ENCODE data around the gene WRNIP1.

WRNIP1 gene

DNA sequence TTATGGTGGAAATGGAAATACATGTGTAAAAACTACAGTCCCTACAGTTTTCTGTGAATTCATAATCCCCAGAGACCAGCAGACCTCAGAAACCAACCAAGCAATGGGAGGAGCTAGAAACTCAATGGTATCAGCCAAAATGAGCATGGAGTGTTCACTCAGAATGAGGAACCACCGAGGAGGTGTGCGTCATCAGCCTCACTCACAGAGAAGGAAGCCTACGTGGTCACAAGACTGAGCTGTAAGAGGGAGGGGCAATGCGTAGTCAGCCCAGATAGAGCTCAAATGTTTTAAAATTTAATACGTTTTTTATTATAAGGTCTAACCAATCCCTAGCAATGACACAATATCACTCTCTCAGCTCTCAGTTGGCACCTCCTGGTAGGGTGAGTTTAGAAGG is 31.9 kb upstream of the WRNIP1 start:
- DNase-seq (ENCODE audit: low spot score), result peak; percentile 82
- TF ChIP-seq, protein P1, sequence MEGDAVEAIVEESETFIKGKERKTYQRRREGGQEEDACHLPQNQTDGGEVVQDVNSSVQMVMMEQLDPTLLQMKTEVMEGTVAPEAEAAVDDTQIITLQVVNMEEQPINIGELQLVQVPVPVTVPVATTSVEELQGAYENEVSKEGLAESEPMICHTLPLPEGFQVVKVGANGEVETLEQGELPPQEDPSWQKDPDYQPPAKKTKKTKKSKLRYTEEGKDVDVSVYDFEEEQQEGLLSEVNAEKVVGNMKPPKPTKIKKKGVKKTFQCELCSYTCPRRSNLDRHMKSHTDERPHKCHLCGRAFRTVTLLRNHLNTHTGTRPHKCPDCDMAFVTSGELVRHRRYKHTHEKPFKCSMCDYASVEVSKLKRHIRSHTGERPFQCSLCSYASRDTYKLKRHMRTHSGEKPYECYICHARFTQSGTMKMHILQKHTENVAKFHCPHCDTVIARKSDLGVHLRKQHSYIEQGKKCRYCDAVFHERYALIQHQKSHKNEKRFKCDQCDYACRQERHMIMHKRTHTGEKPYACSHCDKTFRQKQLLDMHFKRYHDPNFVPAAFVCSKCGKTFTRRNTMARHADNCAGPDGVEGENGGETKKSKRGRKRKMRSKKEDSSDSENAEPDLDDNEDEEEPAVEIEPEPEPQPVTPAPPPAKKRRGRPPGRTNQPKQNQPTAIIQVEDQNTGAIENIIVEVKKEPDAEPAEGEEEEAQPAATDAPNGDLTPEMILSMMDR (IDR thresholded peaks at IDR 0.05; ENCODE audit: extremely low read depth, missing control alignments), result no peak

DNA sequence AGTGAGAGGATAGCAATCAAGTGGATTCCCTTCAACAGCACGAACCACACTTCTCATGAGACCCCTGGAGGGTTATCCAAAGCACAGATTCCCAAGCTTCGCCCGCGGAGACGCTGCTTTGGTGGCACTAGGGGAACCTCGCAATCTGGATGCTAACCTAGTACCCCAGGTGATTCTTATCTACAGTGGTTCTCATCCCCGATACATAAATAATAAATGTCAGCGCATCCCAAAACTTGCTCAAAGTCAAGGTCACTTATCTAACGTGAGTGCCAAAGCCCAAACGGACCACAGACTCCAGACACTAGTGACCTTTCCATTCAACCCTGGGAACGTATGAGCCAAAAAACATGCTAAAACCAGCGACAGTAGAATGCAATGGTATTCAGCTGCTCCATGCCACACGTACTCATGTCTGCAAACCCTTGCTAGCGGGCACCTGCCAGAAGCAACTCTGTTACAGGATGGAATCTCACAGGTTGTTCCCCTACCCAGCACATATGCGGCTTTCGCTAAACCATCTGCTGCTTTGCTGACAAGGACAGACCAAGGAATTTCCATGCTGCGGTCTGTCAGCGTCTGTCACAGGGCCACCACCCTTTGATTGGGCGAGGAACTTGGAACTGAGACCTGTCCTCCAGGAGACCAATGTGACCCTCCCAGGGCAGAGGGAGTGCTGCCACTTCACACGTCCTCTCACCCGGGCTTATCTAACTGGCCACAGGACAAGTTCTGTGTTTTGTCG is 31.3 kb upstream of the WRNIP1 start:
- DNase-seq (ENCODE audit: low spot score), result no peak
- TF ChIP-seq, protein P1 (IDR thresholded peaks at IDR 0.05; ENCODE audit: extremely low read depth, missing control alignments), result no peak

DNA sequence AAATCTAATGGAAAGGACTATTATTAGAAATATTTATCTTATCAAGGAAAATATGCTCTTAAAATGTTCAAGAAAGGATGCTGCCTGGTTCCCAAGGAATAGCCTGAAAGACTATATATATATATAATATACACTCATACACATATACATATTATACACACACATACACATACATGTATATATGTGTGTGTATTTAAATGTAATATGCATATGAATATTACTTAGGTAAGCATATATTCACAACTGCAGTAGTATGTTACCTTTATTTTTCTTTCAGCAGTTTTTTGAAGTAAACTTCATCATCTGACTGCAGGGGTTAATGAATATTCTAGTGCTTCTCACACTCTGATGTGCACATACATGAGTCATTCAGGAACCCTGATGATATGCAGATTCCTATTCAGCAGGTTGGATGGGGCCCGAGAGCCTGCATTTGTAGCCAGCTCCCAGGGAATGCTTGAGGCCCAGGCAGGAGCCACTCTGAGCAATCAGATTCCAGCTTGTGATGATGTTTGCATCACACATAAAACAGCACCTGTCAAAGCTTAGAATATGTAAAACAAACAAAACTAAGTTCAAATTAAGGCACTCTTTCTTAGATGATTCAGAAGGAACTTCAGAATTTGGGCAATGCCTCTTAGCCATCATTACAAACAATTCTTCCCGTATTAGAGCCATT is 30.6 kb upstream of the WRNIP1 start:
- no peak for DNase-seq (ENCODE audit: low spot score)

DNA sequence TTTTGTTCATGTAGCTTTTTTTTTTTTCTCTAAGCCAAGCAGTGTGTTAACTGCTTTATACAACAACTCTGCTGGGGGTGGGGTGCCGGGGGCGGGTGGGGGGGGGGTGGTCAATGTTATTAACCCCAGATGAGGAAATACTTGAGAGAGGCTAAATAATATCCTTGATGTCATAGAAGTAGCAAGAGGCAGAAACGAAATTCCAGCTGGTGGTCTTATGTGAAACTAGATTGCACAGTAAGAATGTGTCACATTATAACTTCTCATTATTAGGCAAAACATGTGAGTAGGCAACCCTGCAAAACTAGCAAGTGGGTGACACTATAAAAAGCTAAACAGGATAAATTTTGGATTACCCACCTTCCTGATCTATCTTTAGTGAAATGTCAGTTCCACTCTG is 27.3 kb upstream of the WRNIP1 start:
- DNase-seq (ENCODE audit: low spot score), result no peak
- TF ChIP-seq, protein P1 (IDR thresholded peaks at IDR 0.05; ENCODE audit: extremely low read depth, missing control alignments), result no peak

More for the DNA sequence above, 30.6 kb upstream of the WRNIP1 start:
- TF ChIP-seq, protein P1 (IDR thresholded peaks at IDR 0.05; ENCODE audit: extremely low read depth, missing control alignments), result no peak

DNA sequence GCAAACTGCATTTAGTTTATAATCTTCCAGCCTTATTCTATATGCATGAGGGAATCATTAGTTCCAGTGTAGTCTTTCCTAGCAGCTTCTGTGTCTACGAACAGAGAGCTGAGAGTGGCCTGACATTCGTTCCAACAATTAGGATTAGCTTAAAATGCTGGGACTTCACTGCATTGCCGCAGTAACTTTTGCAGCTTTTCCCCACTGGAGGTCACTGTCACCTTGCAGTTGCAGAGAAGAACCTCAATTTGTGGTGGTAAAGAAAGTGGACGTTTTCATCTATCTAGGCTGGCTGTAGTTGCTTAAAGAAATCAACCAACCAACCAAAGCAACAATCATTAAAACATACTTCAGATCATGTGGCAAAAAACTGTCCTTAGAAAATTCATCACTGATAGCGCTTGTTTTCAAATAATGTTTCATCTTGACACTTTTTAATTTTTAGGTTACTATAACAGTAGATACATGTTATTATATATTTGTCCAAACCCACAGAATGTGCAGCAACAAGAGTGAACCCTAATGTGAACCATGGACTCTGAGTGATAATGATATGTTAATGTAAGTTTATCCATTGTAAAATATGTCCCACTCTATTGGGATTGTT is 26.7 kb upstream of the WRNIP1 start:
- DNase-seq (ENCODE audit: low spot score), result peak; percentile 55
- TF ChIP-seq, protein P1 (IDR thresholded peaks at IDR 0.05; ENCODE audit: extremely low read depth, missing control alignments), result peak; percentile 69

DNA sequence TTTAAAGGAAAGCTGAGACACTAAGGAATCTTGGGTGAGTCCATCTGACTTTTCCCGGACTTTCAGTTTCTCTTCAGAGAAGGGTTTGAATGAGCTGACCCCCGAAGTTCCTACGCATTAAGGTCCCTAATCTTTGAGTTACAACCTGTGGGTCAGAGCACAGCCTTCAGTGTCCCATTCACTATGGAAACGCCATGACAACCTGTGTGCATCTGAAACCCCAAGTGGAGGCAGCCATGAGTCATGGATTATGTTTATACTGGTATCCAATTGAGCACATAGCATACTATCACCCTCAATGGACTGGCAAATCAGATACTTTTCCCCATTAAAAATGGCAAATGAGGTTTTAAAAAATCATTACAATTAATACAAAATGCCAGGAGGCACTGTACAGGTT is 25.9 kb upstream of the WRNIP1 start:
- no peak for DNase-seq (ENCODE audit: low spot score)
- TF ChIP-seq, protein P1 (IDR thresholded peaks at IDR 0.05; ENCODE audit: extremely low read depth, missing control alignments), result no peak

DNA sequence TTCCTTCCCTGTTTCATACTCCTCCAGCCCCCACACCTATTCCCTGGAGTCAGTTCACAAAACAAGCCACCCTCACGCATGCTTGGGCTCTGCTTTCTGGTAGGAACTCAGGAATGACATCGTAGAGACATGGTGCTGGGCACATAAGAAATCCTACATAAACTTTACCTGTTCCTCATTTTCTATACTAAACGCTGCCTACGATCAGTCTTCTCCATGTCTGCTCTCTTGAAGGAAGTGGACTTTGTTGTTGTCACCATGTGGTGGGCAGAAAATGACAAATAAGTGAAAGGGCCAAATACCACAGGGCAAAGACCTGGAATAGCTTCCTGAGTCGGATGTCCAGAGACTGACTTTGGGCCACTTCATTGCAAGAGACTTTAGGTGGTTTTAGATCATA is 24.6 kb upstream of the WRNIP1 start:
- no peak for DNase-seq (ENCODE audit: low spot score)
- TF ChIP-seq, protein P1 (IDR thresholded peaks at IDR 0.05; ENCODE audit: extremely low read depth, missing control alignments), result no peak

Measured in GM20000 (cell line).